Endometrium (tissue), 2 donors: ENCODE data around the gene FADS2.

Source experiments
- FAIRE-seq: peaks from 2 replicates; lab custom pipeline; 2012; peaks lifted over from hg19 to GRCh38; lab: Jason Lieb, UNC
- donor health status: control.
- donor health status: control.

Gene FADS2

DNA sequence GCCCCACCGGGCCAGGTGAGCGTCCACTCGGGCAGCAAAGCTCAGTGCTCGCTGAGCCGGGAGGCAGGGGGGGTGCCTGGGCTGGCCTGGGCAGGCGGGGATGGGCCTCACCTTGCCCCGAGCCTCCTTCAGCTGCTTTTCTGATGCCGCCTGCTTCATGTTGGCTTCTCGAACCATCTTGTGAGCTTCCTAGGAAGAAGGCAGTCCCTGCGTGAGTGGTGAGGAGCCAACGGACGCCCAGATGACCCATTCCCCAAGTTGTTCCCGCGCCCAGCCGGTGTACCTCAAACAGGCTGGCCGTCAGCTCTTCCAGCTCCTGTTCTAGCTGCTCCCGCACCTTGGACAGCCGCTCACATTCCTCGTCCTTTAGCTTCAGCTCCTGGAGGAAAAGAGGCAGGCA, 79.2 kb downstream of the FADS2 start:
- no peak for FAIRE-seq

DNA sequence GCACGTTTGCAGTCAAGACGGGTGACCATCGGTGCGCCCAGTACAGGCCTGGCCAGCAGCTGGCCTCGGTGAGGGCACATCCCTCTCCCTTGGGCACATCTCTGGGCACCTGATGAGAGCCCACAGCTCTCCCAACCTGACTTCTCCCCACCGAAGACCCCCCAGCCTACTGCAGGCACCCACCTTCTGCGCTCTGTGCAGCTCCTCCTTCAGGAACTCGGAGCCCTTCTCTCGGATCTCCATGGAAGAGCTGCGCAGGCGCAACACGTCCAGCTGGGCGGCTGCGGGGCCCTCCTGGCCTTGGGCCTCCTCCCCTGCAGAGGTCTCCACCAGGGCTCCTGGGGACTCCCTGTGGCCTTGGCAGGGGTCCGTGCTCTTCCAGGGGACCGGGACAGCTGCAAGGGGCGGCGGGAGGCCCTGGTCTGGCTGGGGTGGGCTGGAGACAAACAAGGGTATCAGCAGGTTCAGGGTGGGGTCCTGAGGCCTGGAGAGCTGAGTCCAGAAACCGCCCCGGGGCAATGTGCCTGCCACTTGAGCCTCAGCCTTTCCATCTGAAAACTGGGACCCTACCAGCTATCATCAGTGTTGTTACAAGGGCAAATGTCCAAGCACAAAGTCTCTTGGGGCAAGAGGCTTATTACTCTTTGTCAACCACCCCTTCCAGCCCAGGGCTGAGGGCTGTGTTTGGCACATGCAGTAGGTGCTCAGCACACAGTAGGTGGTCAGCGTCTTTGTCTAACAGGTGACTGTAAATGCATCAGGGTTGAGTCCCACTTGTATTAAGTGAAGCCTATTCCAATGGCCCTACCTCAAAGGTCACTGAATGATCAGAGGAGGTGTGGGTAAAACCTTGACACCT, 80.0 kb downstream of the FADS2 start:
- no peak for FAIRE-seq

DNA sequence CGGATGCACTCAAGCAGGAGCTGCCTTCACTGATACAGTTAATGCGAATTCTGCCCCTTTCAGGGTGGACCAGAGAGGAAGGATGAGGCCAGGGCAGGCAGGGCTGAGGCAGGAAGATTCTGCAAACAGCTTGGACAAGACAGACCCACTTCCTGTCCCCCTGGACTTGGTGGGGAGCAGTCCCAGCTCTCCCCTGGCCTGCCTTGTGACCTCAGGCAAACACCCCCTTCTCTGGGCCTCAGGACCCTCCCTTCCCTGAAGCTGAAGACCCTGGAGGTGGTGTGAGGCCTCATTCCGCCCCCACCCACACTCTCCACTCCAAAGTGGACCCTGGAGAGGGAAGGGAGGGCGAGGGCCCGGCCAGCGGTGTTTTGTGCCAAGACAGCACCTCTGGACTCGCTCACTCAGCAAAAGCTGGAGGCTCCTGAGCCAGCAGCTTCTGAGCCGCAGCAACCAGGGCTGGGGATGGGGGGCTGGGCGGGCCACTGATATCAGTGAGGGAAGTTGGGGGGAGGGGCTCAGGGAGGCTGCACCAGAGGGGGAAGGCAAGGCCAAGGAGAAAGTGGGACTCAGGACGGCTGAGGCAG, 80.7 kb downstream of the FADS2 start:
- FAIRE-seq = no peak

DNA sequence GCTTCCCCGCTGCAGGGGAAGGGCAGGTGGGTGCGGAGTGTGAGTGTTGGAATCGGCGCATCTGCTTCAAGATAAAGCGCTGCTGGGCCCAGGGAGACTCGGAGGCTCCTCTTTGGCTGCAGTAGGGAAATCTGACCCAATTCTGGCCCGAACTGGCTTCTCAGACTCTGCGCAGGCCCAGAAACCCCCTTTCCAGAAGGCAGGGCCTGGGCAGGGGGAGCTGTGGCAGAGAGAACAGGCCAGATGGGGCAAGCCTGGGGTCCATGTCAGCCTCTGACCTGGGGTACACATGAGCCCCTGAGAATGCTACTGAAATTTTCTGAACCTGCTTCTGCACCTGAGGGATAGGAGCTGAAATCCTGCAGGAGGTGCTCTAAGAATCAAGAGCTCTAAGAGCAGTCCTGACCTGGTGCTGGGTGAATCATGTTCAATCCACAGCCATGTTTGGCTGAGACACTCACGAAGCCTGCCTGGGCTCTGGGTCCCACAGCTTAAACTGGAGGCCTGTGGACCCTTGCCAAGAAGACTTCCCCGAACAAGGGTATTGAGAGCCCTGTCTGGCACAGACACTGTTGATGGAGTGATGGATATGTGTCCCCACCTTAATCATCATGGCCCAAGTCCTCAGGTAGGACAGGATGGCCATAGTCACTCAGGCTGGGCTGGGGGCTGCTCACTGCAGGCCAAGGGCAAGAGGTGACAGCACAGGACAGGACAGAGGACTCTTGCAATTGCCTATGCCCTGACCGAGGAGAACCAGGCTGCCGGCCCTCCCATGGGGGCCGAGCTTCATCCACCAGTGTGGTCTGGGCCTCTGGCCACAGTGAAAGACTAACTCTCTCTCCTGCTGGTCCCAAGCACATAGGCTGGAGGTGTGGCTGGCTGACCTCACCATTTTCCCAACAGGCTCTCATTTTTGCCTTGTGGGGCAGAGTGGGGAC, 82.4 kb downstream of the FADS2 start:
- FAIRE-seq = no peak

DNA sequence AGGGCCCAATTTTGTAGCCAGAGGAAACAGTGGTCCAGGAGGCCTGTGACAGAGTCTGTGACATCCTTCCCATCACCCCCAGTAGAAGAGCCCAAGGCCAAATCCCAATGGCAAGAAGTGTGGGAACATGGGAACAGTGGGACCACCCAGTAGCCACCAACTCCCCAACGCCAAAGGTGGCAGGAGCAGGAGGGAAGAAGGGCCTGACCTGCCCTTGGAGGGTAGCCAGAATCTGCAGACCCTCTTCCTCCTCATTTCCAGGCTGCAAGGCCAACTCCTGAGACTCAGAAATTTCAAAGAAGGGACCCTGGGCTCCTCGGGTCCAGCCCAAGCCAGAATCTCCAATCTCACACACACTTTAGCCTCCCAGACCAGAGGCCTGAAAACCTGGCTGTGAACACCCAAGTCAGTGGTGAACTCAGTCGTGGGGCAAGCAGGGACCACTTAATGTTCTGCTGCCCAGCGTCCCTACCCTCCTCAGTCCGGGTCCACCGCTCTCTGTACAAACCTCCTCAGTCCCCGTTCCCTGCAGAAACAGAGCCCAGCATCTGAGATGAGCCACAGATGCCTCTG, 83.1 kb downstream of the FADS2 start:
- no peak for FAIRE-seq

DNA sequence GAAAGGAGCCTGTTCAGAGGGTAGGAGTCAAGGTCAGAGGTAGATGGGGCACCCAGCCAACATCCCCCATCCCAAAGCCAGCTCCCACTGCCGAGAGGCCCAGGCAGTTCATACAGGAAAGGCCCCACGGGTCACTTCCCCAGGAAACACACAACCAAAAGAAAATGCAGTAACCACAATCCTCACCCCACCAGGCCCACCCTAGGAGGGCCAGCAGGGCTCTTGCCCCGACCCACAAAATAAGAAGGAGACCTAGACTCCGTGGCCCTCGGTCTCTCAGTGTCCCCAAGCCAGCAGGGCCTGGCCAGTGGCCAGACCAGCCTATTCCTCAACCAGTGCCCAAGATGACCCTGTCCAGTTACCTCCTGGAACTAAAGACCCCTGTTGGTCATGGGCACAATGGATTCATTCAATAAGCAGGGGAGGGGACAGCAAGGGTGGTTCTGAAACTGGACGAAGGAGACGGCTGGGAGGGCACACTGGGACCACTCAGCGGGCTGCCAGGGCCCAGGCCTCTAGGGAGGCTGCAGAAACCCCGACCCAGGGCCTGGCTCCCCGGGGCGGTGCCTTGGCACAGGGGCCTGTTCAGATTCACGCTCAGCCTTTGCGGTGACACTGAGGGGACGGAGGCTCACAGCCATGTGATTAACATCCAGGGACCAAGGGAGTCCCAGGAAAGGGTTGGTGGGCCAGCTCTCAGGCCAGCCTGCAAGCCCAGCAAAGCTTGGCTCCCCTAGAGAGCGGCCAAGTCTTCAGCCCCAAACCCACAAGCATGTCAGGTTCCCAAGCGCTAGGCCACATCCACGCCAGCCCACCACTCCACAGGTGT, 83.8 kb downstream of the FADS2 start:
- no peak for FAIRE-seq

DNA sequence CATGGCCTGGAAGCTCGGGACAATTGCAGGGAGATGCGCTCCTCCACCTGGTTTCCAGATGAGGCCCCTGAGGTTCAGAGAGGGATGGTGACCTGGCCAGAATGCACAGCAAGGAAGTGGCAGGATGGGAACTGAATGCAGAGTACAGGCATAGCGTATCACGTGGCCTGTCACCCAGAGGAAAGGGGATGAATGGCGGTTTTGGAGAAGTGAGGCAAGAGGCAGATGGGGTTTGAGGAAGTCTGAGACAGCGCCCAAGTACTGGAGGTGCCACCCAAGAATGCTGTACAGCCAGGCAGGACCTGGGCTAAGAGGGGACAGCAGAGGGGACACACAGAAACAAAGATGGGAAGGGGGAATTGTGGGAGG, 84.4 kb downstream of the FADS2 start:
- no peak for FAIRE-seq

DNA sequence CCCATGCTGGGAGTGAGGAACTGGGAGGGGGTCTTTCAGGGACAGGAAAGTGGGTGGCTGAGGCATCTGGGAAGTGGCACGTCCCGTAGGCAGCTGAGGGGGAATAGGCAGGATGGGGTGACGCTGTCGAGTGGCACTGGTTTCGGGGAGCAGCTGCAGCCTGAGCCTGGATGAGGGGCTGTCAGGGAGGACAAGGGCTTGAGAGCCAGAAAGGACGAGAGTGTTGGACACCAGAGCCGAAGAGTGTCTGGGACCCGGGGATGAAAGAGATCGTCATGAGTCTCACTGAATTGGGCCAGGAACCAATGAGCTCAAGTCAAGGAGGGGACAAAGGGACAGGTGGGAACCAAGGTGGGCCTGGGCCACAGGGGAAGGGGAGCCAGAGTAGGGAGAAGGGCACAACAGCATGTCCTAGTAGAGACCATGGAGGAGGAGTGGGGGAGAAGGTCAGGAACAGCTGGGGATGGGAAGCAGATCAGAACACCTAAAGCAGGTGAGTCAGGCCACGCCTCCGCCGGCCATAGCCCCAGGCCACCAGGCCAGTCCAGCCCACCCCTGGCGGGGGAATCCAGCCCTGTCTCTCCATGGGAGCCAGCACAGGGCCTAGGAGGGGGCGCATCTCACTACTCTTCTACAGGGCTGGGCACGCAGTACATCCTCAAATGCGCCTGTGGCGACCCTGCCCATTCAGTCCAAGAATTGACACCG, 85.0 kb downstream of the FADS2 start:
- FAIRE-seq = no peak

DNA sequence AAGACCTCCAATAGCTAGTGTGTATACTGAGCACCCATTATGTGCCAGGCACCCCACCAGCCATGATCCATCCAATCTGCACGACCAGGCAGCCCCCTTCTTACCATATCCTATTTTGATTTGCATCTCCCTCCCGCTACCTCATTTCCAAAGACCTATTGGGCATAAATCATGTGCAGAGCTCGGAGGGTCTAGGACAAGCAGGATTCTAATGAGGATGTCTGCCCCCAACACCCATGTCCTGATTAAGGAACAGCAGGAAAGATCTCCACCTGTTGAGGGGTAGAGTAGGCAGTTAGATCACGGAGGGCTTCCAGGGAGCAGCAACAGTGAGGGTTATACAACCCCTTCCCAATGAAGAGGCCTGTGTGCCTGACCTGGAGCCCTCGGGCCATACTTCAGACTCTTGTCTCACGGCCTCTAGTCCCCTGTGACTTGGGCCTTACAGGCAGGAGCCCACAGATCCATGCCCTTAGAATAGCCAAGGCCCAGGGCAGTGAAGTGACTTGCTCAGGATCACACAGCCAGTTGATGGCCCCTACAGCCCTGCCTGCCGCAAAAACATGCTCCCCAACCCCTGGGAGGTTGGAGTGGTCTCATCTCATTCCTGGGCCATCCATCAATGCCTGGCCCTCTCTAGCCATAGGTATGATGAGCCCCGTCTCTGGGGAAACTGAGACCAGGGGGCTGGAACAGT, 85.7 kb downstream of the FADS2 start:
- no peak for FAIRE-seq

DNA sequence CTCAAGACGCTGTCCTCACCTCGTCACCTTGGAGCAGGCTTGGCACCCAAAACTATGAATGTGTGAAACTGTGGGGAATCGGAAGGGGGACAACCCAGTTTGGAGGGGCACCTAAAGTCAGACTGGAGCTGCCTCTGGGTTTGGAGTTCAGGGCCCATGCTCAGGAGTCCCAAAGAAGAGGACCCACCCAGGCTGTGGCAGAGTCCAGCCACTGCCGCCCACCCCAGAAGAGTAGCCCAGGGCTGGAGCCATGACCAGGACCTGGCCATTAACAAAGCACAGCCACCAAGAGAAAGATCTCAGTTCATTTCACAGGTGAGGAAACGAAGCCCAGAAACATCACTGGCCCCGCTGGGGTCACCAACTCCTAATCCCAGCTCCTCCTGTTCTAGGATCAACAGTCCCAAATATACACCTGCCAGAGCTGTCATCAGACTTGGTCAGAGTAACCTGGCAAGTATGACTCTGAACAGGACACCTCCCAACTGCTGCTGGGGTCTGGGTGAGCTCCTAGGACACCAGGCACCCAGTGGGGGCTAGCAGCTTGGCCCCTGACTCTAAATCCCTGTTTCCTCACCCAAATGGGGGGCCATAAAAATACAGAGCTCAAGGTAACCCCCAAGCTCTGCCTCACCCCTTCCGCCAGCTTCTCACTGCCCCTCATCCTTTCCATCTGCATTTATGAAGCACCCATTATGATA, 86.5 kb downstream of the FADS2 start:
- FAIRE-seq = no peak

DNA sequence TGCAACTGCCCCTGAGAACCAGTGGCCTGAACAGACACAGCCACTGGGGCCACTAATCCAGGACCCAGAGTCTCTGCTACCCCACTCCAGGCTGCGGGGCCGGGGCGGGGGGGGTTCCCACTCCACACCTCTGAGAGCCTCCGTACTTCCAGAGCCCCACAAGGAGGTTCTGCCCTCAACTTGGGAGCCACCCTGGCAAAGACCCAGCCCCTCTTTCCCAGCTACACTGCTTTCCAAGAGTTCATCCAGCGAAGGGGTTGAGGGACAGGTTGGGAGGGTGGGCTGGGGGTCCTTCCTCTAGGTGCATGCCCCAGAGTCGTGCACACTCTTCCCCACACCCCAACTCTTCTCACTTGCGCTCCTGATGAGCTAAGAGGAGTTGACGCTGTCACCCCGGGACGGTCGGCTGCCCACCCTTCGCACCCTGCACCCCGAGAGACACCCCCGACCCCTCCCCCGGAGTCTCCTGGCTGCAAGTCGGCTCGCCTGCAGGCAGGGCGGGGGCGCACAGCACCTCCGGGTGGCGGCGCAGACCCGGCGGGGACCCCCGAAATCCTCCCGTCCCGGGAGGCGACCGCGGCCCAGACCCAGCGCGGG, 88.7 kb downstream of the FADS2 start:
- no peak for FAIRE-seq
